A549 (cell line): ENCODE data around the gene TUBA4B. TPM values are rescaled to one million over a fixed set of nuclear protein-coding genes. Genes with fewer than 3 reads are reported as not detected.

Experiments
- ATAC-seq, 2 experiments: fragments of 200-7000 bp in 1 of 2; fragments of >200 bp in 1 of 2; cut with Nextera tagmentation in 1 of 2; cut with Tn5 transposase in 1 of 2; 3 replicates each; pipeline versions ENCODE4 v1.8.0 to v1.9.1; 2018 to 2020; ENCODE audit warnings: mild to moderate bottlenecking in 1 of 2, moderate library complexity in 1 of 2
- CTCF ChIA-PET: fragments of 300-600 bp; sonication (Branson Sonifier 250); formaldehyde crosslinking; extraction: SDS; loops from one replicate; lab custom pipeline; 2021; ENCODE audit warnings: antibody characterized with exemption, inconsistent platforms; lab: Yijun Ruan, JAX
- POLR2A ChIA-PET: fragments of 350-600 bp; formaldehyde crosslinking; extraction: SDS; loops from one replicate; lab custom pipeline; 2021; ENCODE audit warnings: antibody characterized with exemption, inconsistent platforms; lab: Yijun Ruan, JAX
- DNase-seq, 2 experiments: peaks; one replicate each; pipeline versions ENCODE4 v3.0.0 to v3.0.0-alpha.2; 2011 to 2016; ENCODE audit warnings: low read depth in 1 of 2, low spot score in 1 of 2
- FAIRE-seq: peaks from 2 replicates; lab custom pipeline; 2011; peaks lifted over from hg19 to GRCh38; lab: Jason Lieb, UNC
- H3K27ac ChIP-seq, 2 experiments: fragments of >200 bp; sonication (Bioruptor Twin); formaldehyde crosslinking; 3 replicates each; pipeline ENCODE4 v1.5.1; 2016 to 2017
- H3K4me1 ChIP-seq: fragments of >200 bp; sonication (Bioruptor Twin); formaldehyde crosslinking; 3 replicates; pipeline ENCODE4 v1.6.1; 2016
- H3K4me2 ChIP-seq: fragments of >200 bp; sonication (Bioruptor Twin); formaldehyde crosslinking; 3 replicates; pipeline ENCODE4 v1.6.1; 2016
- H3K4me3 ChIP-seq: fragments of >200 bp; sonication (Bioruptor Twin); formaldehyde crosslinking; 3 replicates; pipeline ENCODE4 v1.5.1; 2016
- H3K9me3 ChIP-seq: fragments of >200 bp; sonication (Bioruptor Twin); formaldehyde crosslinking; 3 replicates; pipeline ENCODE4 v1.6.1; 2016
- BHLHE40 ChIP-seq: IDR thresholded peaks from 2 replicates; pipeline ENCODE4 v1.6.1; 2012; ENCODE audit warnings: low read depth, low read length, inconsistent platforms
- CBX2 ChIP-seq: fragments of 200-600 bp; sonication (generic); IDR thresholded peaks from 2 replicates; pipeline ENCODE4 v1.6.1; 2016; ENCODE audit warnings: low read depth, mild to moderate bottlenecking, borderline replicate concordance
- EHF ChIP-seq: fragments of 250-450 bp; sonication (Bioruptor Pico); IDR thresholded peaks from 2 replicates; pipeline ENCODE4 v1.5.0; 2020; ENCODE audit warnings: mild to moderate bottlenecking
- EHMT2 ChIP-seq: fragments of 200-600 bp; sonication (generic); IDR thresholded peaks from 2 replicates; pipeline ENCODE4 v1.6.1; 2016; ENCODE audit warnings: antibody characterized with exemption, low read depth, mild to moderate bottlenecking, moderate library complexity
- EP300 ChIP-seq, 2 experiments: fragments of >200 bp; sonication (Bioruptor Twin); formaldehyde crosslinking; IDR thresholded peaks; 2 replicates in 1 of 2; 3 replicates in 1 of 2; pipeline ENCODE4 v1.6.1; 2016 to 2017
- ESRRA ChIP-seq: fragments of 150-350 bp; IDR thresholded peaks from 2 replicates; pipeline ENCODE4 v1.6.1; 2014; ENCODE audit warnings: mild to moderate bottlenecking, low read length, borderline replicate concordance
- FOSB ChIP-seq: fragments of 250-450 bp; sonication (Bioruptor Pico); IDR thresholded peaks from 2 replicates; pipeline ENCODE4 v1.5.0; 2020; ENCODE audit warnings: mild to moderate bottlenecking, moderate library complexity
- FOXS1 ChIP-seq: fragments of 250-450 bp; sonication (Bioruptor Pico); IDR thresholded peaks from 2 replicates; pipeline ENCODE4 v1.5.0; 2020; ENCODE audit warnings: mild to moderate bottlenecking, moderate library complexity
- GATA3 ChIP-seq: IDR thresholded peaks from 2 replicates; pipeline ENCODE4 v1.6.1; 2012; ENCODE audit warnings: borderline replicate concordance
- HEYL ChIP-seq: fragments of 250-450 bp; sonication (Bioruptor Pico); IDR thresholded peaks from 2 replicates; pipeline ENCODE4 v1.8.0; 2021; ENCODE audit warnings: mild to moderate bottlenecking, moderate library complexity
- HOXB5 ChIP-seq: fragments of 250-450 bp; sonication (Bioruptor Pico); IDR thresholded peaks from 2 replicates; pipeline ENCODE4 v1.5.0; 2020; ENCODE audit warnings: mild to moderate bottlenecking, moderate library complexity
- MAZ ChIP-seq: fragments of 150-350 bp; IDR thresholded peaks from 2 replicates; pipeline ENCODE4 v1.6.1; 2014; ENCODE audit warnings: antibody characterized with exemption, low read depth, low read length, borderline replicate concordance
- MYC ChIP-seq: IDR thresholded peaks from 2 replicates; pipeline ENCODE4 v1.6.1; 2012; ENCODE audit warnings: mild to moderate bottlenecking, inconsistent platforms, low read length, improper control_type of control experiment, borderline replicate concordance
- PHF8 ChIP-seq: fragments of 200-600 bp; sonication (generic); IDR thresholded peaks from 2 replicates; pipeline ENCODE4 v1.6.1; 2016; ENCODE audit warnings: low read depth, mild to moderate bottlenecking, antibody characterized with exemption, moderate library complexity, borderline replicate concordance
- POLR2A ChIP-seq: IDR thresholded peaks from 2 replicates; pipeline ENCODE4 v1.6.1; 2012; ENCODE audit warnings: mild to moderate bottlenecking, low read length
- RFX5 ChIP-seq: fragments of 450-650 bp; IDR thresholded peaks from 2 replicates; pipeline ENCODE4 v1.7.1; 2014; ENCODE audit warnings: antibody characterized with exemption, mild to moderate bottlenecking, moderate library complexity
- SMC3 ChIP-seq: fragments of >200 bp; sonication (Bioruptor Twin); formaldehyde crosslinking; IDR thresholded peaks from 3 replicates; pipeline ENCODE4 v1.6.1; 2018; ENCODE audit warnings: inconsistent platforms
- TFCP2L1 ChIP-seq: fragments of 250-450 bp; sonication (Bioruptor Pico); IDR thresholded peaks from 2 replicates; pipeline ENCODE4 v1.5.0; 2021; ENCODE audit warnings: mild to moderate bottlenecking
- TP53 ChIP-seq: fragments of 250-450 bp; sonication (Bioruptor Pico); IDR thresholded peaks from 2 replicates; pipeline ENCODE4 v1.5.0; 2021; ENCODE audit warnings: mild to moderate bottlenecking, moderate library complexity
- ZNF302 ChIP-seq: fragments of 250-450 bp; sonication (Bioruptor Pico); IDR thresholded peaks from 2 replicates; pipeline ENCODE4 v1.9.0; 2021; ENCODE audit warnings: inconsistent platforms, mild to moderate bottlenecking, moderate library complexity
- WGBS: methylation state at CpG from one replicate; pipeline ENCODE4 v1.1.6; 2017; ENCODE audit errors: missing lambda C conversion rate; 5-methylcytosine and 5-hydroxymethylcytosine counted together
- polyA plus RNA-seq, 4 experiments: library from polyadenylated mRNA; depleted of rRNA in 3 of 4; stranded (reverse); fragments of >200 nt; fragmentation: RNase III in 1 of 4; extraction: RNeasy Plus Mini Kit Qiagen cat#74134 plus additional on column Dnase treatment in 1 of 4; gene quantifications; 2 replicates in 3 of 4; 3 replicates in 1 of 4; pipeline ENCODE4 v1.2.3, GENCODE V29; 2011 to 2017
- TF ChIP-seq, protein P1 (sequence below): fragments of 200-600 bp; sonication (generic); IDR thresholded peaks from 2 replicates; pipeline ENCODE4 v1.6.1; 2016; ENCODE audit warnings: antibody characterized with exemption, mild to moderate bottlenecking, moderate library complexity
- TF ChIP-seq, protein P2 (sequence below): IDR thresholded peaks from 2 replicates; pipeline ENCODE4 v1.6.1; 2012
- TF ChIP-seq, protein P3 (sequence below): fragments of >200 bp; sonication (Bioruptor Twin); formaldehyde crosslinking; IDR thresholded peaks from 3 replicates; pipeline ENCODE4 v1.6.1; 2016
- TF ChIP-seq, protein P4 (sequence below): IDR thresholded peaks from 2 replicates; pipeline ENCODE4 v1.6.1; 2012; ENCODE audit warnings: low read depth, borderline replicate concordance

The TUBA4B gene
- polyA plus RNA-seq, 2 of the 4 experiments (the other 2 are of a cell fraction), result 0.71 to 0.94 TPM

DNA sequence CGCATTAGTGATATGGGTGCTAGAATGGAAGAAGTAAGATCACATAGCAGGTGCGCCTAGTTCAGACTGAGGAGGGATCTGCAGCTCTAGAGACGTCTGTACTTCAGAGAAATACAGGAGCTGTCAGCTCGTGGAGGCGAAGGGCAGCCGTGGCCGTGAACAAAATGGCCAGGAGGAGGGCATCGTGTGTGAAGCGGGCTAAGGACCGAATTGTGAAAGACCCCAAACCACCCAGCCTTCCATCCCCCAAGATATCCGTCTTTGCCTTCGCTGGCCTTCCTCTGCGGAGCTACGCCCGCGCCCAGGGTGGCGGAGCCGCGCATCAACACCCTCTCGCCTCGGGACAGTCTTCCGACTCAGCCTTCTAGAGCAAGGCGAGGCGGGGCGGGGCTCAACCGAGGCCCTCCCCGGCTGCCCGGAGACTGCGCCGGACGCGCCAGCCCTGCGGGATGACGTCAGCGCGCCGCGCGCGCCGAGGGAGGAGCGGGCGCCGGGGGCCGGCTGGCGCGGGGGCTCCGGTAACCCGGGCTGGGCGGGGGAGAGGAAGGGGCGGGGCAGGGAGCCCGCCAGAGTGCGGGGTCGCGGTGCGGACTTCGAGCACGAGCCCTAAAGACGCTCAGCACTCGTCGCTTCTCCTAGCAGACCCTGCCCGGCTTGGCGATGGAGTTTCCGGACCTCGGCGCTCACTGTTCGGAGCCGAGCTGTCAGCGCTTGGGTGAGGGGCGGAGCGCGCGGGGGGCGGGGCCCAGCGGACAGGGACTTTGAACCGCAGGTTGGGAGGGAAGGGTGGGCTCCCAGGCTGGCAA is 46.5 kb upstream of the TUBA4B start, which contains the start of gene ZFAND2B (continued):
- TF ChIP-seq, protein P1, sequence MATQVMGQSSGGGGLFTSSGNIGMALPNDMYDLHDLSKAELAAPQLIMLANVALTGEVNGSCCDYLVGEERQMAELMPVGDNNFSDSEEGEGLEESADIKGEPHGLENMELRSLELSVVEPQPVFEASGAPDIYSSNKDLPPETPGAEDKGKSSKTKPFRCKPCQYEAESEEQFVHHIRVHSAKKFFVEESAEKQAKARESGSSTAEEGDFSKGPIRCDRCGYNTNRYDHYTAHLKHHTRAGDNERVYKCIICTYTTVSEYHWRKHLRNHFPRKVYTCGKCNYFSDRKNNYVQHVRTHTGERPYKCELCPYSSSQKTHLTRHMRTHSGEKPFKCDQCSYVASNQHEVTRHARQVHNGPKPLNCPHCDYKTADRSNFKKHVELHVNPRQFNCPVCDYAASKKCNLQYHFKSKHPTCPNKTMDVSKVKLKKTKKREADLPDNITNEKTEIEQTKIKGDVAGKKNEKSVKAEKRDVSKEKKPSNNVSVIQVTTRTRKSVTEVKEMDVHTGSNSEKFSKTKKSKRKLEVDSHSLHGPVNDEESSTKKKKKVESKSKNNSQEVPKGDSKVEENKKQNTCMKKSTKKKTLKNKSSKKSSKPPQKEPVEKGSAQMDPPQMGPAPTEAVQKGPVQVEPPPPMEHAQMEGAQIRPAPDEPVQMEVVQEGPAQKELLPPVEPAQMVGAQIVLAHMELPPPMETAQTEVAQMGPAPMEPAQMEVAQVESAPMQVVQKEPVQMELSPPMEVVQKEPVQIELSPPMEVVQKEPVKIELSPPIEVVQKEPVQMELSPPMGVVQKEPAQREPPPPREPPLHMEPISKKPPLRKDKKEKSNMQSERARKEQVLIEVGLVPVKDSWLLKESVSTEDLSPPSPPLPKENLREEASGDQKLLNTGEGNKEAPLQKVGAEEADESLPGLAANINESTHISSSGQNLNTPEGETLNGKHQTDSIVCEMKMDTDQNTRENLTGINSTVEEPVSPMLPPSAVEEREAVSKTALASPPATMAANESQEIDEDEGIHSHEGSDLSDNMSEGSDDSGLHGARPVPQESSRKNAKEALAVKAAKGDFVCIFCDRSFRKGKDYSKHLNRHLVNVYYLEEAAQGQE, result no peak
- TF ChIP-seq CBX2 (no peak), POLR2A (peak; percentile 96), EP300 (IDR thresholded peaks at IDR 0.05) (no peak), HOXB5 (CRISPR knock-in tag) (no peak), GATA3 (peak; percentile 31; the same call in 1 of the 2 replicates), MYC (no peak), TP53 (CRISPR knock-in tag) (0 out of 2 replicates have a peak, but pooled peaks have one; percentile 58), EHMT2 (no peak), TFCP2L1 (no peak), HEYL (CRISPR knock-in tag) (no peak), ESRRA (no peak)
- TF ChIP-seq, protein P2, sequence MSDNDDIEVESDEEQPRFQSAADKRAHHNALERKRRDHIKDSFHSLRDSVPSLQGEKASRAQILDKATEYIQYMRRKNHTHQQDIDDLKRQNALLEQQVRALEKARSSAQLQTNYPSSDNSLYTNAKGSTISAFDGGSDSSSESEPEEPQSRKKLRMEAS, result peak; percentile 57; the same call in 1 of the 2 replicates

DNA sequence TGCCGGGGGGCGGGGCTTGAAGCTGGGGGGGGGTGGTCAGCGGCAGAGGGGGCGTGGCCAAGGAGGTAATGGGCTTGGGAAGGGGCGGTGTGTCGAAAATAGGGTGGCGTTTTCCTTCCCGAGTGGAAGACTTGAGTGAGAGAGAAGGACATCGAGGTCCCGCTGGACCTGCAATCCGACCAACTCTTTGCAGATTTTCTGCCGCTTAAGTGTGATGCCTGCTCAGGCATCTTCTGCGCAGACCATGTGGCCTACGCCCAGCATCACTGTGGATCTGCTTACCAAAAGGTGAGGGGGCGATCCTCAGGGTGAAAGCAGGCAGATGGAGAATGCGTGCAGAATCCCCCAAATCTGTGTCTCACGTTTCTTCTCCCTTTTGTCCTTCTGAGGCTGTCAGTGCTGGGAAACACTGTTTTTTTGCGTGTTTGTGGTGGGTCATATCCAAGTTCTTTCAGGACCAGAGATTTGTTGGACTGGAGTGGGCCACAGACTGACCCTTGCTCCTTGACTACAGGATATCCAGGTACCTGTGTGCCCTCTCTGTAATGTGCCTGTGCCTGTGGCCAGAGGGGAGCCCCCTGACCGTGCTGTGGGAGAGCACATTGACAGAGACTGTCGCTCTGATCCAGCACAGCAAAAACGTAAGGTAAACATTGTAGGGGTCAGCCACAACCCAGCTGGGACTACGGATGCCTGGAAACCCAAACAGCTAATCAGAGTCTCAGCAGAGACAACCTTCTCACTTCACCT is 45.7 kb upstream of the TUBA4B start:
- no peak for DNase-seq
- 45% methylated on average over 17 of the region's 22 CpGs for WGBS
- Histone ChIP-seq H3K9me3 (peaks cover 3% of the 10 kb centered on the region; the same call in 1 of the 3 replicates), H3K4me1 (peaks cover 16% of the 10 kb centered on the region), H3K4me3 (peak overlapping the region; percentile 53), H3K27ac (peak overlapping the region; percentile 95 to 98), H3K4me2 (peak overlapping the region; percentile 85)
- FAIRE-seq, result no peak
- ChIA-PET CTCF (interaction anchor here (0.6 to 8.6 kb wide), 13 partner anchors 10 to 91 kb away, joined by 3 to 56 read pairs (median 5); partner anchors contain the start of gene NHEJ1), POLR2A (interaction anchor here (0.5 to 3.9 kb wide), 13 partner anchors 10 to 213 kb away, joined by 3 to 25 read pairs (median 6); partner anchors contain the start of genes ABCB6, ANKZF1, CNPPD1 and DNAJB2)
- TF ChIP-seq FOXS1 (CRISPR knock-in tag) (no peak), GATA3 (no peak), PHF8 (no peak), EHF (CRISPR knock-in tag) (no peak), SMC3 (no peak), MAZ (no peak), TP53 (CRISPR knock-in tag) (no peak), BHLHE40 (no peak), FOSB (CRISPR knock-in tag) (no peak), ZNF302 (CRISPR knock-in tag) (no peak), POLR2A (no peak), RFX5 (no peak), MYC (no peak)
- TF ChIP-seq, protein P2, result no peak; the same call in 1 of the 2 replicates
- TF ChIP-seq, protein P3, sequence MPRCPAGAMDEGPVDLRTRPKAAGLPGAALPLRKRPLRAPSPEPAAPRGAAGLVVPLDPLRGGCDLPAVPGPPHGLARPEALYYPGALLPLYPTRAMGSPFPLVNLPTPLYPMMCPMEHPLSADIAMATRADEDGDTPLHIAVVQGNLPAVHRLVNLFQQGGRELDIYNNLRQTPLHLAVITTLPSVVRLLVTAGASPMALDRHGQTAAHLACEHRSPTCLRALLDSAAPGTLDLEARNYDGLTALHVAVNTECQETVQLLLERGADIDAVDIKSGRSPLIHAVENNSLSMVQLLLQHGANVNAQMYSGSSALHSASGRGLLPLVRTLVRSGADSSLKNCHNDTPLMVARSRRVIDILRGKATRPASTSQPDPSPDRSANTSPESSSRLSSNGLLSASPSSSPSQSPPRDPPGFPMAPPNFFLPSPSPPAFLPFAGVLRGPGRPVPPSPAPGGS, result no peak
- TF ChIP-seq, protein P4, sequence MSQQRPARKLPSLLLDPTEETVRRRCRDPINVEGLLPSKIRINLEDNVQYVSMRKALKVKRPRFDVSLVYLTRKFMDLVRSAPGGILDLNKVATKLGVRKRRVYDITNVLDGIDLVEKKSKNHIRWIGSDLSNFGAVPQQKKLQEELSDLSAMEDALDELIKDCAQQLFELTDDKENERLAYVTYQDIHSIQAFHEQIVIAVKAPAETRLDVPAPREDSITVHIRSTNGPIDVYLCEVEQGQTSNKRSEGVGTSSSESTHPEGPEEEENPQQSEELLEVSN, result no peak
- peak; percentile 26 to 30; a peak in 5 of 6 replicates for ATAC-seq
